NCI-H446 (cell line): ENCODE measurements around the gene BABAM2.
"Not testable (repeated sequence)": the region's sequence is repeated elsewhere in the genome, so short reads cannot be mapped to it uniquely, and the experiment has no call there.

Experiments used
- DNase-seq, 2 experiments: peaks; one replicate each; lab custom pipeline; 2025; lab: John Stamatoyannopoulos, UW

Gene BABAM2

GRCh38 chr2:27890146-27890923, at the start of gene BABAM2, which contains the start of gene RBKS:
BABAM2 (plus strand) TSS chr2:27890729; CDS start chr2:27894557, 3,828 bp downstream.
RBKS (minus strand) TSS chr2:27890387; CDS start chr2:27890345, 42 bp downstream.
- peak; percentile 72 to 87 for DNase-seq

DNA sequence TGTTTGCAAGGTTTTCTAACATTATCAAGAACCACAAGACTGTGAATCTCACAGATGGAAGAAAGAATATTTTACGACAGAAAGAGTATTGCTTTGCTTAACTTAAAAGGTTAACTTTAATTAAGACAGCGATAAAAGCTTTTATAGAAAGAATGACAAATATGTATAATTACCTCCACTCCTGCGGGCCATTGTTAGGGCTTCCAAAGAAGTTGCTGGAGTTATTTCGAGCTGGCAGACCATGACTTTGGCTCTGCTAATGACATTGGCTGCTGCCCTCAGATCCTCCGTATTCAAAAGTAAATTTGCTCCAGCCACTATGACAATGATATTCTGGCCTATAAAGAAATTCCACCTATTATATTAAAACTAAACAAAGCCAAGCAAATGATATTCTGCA, 47.6 kb upstream of the BABAM2 start:
- no peak for DNase-seq

DNA sequence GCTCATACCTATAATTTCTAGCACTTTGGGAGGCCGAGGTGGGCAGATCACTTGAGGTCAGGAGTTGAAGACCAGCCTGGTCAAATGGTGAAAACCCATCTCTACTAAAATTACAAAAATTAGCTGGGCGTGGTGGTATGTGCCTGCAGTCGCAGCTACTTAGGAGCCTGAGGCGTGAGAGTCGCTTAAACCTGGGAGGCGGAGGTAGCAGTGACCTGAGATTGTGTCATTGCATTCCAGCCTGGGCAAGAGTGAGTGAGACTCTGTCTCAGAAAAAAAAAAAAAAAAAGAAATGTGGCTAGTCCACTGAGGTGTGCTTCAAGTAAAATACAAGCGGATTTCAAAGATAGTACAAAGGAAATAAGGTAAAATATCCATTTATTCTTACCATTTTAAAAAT, 46.5 kb upstream of the BABAM2 start:
- no peak for DNase-seq

GRCh38 chr2:27844821-27845255, 45.7 kb upstream of the BABAM2 start:
- peak in 1 of 2 experiments; percentile 45 for DNase-seq

DNA sequence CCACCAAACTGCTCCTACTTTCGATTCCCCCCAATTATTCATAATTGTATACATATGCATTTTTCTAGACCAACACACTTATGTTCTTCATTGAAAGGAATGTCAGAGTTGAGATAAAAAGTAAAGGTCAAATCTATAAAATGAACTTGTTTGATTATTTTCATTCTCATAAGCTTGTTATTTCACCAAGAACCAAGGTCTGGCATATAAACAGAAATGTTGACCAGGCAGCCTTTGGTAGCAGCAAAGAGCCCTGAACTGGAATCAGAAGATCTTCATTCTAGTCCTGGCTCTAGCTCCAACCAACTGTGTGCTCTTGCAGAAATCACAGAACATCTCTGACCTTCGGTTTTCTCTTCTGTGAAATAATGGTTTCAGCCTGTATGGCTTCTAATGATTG, 43.2 kb upstream of the BABAM2 start:
- DNase-seq, result no peak

- no peak for DNase-seq
Measured at GRCh38 chr2:27849558-27850205, 40.8 kb upstream of the BABAM2 start.

- DNase-seq, result no peak
Measured at GRCh38 chr2:27852691-27853090, 37.8 kb upstream of the BABAM2 start.

DNA sequence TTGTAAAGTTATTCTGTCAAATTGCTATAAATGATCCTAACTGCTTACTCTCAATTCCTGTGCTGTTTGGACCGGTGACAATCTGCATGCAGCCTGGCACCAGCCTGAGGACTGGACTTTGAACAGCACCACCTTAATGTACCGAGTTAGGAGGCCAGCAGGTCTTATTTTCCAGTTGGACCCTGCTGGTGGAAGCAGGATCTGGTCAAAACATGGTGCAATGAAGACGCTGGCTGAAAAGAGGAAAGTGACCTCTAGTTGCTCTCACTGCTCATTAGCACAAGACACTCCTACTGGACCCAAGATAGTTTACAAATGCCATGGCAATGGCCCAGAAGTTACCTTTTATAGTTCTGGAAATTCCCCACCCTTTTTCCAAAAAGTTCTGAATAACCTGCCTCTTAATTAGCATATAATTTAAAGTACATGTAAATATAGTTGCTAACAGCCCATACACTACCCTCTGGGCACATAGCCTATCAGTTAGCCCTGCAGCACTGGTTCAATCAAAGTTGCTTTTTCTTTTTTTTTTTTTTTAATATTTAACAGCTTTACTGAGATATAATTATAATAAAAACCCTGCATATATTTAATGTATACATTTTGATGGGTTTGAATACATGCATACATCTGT, 36.2 kb upstream of the BABAM2 start:
- no peak for DNase-seq

DNA sequence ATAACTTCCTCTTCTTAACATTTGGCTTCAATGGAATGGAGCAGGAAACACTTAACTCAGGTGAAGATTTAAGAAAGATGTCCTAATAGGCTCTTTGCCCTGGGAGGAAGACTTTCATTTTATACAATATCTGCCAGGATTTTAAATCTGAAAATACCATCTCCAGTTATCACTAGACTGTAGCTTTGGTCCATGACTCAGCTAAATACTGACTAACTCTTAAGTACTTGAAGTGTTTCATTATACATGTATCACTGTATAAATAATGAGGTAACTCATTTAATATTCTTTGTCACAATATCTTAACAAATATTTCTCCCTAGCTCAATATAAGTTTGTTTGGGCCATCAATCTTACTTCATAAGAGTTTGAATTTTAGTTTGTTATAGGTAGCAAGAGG, 35.1 kb upstream of the BABAM2 start:
- DNase-seq, result no peak

DNA sequence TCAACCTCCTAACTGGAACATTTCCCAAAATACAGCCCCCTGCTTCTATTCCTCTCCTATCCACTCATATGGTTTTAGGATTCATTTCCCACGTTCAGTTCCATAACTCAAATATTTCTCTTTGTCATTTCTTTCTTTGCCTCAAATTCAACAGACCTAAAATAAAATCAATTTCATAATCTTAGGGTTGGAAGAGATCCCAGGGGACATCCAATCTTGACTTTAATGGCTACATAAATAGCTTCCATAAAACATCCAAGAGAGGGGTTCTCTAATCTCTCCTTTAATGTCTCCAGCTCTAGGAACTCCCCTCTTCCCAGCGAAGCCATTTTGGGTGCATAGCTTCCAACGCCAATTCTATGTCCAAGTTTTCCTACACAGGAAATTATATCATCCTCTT, 34.1 kb upstream of the BABAM2 start:
- no peak for DNase-seq

GRCh38 chr2:27856956-27857355, 33.6 kb upstream of the BABAM2 start:
- DNase-seq, result no peak

- DNase-seq, result no peak
Measured at GRCh38 chr2:27857417-27858172, 32.9 kb upstream of the BABAM2 start.

GRCh38 chr2:27860111-27860510, 30.4 kb upstream of the BABAM2 start:
- DNase-seq, result no peak

- DNase-seq, result no peak
Measured at GRCh38 chr2:27863146-27863545, 27.4 kb upstream of the BABAM2 start.

GRCh38 chr2:27863955-27864354, 26.6 kb upstream of the BABAM2 start:
- DNase-seq, result not testable (repeated sequence)

DNA sequence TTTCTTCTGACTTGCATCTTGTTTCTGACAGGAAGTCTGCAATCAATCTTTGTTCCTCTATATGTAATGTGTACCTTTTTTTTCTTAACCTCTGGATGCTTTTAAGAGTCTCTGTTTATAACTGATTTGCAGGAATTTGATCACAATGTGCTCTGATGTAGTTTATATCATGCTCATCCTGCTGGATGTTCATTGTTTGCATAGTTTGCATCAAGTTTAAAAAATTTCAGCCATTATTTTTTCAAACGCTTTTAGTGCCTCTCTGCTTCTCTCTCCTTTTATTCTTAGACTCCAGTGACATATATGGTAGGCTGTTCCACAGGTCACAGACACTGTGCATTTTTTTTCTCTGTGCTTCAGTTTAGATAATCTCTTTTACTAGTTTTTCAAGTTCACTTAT, 24.3 kb upstream of the BABAM2 start:
- DNase-seq, result no peak

- DNase-seq, result no peak
Measured at GRCh38 chr2:27869763-27870162, 20.8 kb upstream of the BABAM2 start.

DNA sequence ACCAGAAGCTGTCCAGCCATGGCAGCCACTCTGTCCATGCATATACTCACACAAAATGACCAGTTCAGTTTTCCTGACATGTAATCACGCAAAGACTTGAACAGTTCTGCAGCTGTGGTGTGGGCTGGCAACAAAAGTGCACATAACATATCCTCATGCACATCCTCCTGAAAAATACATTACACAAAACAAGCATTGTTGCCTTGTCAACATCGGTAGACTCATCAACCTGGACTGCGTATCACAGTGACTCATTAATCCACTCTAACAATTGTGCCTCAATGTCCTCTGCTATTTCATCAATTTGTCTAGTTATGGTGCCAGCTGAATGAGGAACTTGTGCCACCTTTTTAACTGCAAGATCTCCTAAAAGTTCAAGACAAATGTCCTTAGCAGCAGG, 19.8 kb upstream of the BABAM2 start:
- DNase-seq, result no peak

- no peak for DNase-seq
Measured at GRCh38 chr2:27871802-27872201, 18.7 kb upstream of the BABAM2 start.

- DNase-seq, result no peak
Measured at GRCh38 chr2:27873091-27873490, 17.4 kb upstream of the BABAM2 start.

DNA sequence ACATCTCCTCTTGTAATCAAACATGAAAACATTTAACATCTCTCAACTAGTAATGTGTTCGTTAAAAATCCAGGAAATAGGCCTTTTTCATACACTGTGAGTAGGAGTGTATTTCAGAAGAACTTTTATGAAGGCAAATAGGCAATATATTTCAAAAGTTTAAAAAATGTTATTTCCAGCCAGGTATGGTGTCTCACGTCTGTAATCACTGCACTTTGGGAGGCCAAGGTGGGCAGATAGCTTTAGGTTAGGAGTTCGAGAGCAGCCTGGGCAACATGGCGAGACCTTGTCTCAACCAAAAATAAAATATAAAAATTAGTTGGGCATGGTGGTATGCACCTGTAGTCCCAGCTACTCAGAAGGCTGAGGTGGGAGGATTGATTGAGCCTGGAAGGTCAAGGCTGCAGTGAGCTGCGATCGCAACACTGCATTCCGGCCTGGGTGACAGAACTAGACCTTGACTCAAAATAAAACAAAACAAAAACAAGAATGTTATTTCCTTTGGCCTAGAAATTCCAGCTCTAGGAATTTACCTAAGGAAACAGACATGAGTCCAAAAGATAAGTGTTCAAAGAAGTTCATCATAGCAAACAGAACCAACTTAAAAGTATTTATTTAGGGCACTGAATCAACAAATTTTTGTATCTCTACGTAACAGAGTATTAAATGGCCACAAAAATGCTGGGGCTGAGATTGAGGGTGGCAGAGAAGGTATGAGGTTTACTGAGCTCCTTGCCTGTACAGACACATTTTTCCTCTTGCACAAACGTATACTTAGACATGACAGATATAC, 15.2 kb upstream of the BABAM2 start:
- DNase-seq, result no peak
